Astrocyte (in vitro differentiated cells and primary cell): ENCODE data around the gene POLG2.

Source experiments
- CTCF ChIP-seq: IDR thresholded peaks from 2 replicates; pipeline ENCODE4 v1.5.1; 2011; ENCODE audit warnings: low read depth, mild to moderate bottlenecking, inconsistent platforms, low read length, moderate library complexity; ENCODE audit not compliant: insufficient read depth
- EZH2 ChIP-seq: IDR thresholded peaks from 2 replicates; pipeline ENCODE4 v1.6.1; 2012; ENCODE audit warnings: mild to moderate bottlenecking, low read length, inconsistent platforms; ENCODE audit not compliant: insufficient read depth

GRCh38 chr17:64508683-64509082, 11.8 kb upstream of the POLG2 start:
- no peak for TF ChIP-seq CTCF
- no peak for TF ChIP-seq EZH2
